ENCODE data around the gene GMDS. TPM values are rescaled to one million over a fixed set of nuclear protein-coding genes. Genes with fewer than 3 reads are reported as not detected.

GMDS gene
- total RNA-seq, 2 experiments from 2014 or later = 30.3 to 38.5 TPM

DNA sequence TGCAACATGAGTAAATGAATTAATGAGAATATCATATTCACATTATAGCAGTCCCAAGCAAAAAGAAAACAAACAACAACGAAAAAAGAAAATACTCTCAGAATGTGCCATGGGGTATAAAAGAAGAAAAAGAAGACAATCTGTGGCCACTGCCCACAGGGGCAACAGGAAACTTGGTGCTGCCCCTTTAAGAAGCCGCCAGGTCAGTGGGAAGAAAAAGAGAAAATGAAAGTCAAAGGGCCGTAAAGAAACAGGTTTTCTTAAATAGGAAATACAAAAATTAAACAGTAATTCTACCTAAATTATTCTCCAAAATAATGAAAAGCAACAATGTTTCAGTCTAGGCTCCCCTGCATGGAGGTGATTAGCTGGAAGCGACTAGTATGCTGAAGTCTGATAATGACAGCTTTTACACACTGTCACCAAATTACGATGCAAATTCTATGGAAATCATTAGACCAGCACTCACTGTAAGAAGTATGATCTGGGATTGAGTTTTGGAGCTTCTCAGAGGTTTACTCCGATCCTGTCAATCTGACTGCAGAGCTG is 23.6 kb downstream of the GMDS start:
- ChIA-PET CTCF (interaction anchor here (0.8 to 3.0 kb wide), 5 partner anchors 12 to 132 kb away, joined by 3 to 18 read pairs (median 3); no protein-coding TSS in a partner anchor), POLR2A (no interaction called here)
- ATAC-seq = peak; percentile 73
- peak overlapping the region; percentile 79 for H3K4me3 Mint-ChIP-seq
- H3K36me3 Mint-ChIP-seq (ENCODE audit: low read depth) = no peaks in the 10 kb centered on the region
- peaks cover 18% of the 10 kb centered on the region for H3K4me1 Mint-ChIP-seq (ENCODE audit: low read depth)
- H3K27ac Mint-ChIP-seq = peak overlapping the region; percentile 92
- no peaks in the 10 kb centered on the region for H3K27me3 Mint-ChIP-seq (ENCODE audit: low read depth)
- DNase-seq = peak; percentile 37
- H3K9me3 Mint-ChIP-seq (ENCODE audit: insufficient read depth) = no peaks in the 10 kb centered on the region

DNA sequence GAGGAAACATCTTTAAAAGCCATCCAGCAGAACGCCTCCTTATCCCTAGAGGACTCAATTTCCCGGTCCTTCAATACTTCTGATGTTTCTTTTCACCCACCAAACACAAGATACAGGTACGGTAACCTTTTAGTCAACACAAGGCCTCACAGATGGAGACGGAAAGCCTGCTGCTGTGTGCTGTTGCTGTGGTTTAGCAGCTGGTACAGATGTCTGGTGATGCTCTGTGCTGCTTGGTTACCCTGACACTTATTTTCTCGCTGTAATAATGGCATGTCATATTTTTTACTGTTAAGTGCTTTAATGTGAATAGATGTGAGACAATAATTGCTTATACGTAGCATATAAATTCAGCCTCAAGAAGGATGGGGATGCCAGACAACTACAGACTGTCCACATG is 25.3 kb downstream of the GMDS start:
- DNase-seq = no peak
- no peaks in the 10 kb centered on the region for H3K27me3 Mint-ChIP-seq (ENCODE audit: low read depth)
- ATAC-seq = no peak
- CTCF ChIA-PET = interaction anchor here (1.2 to 2.8 kb wide), 2 partner anchors 12 to 414 kb away, joined by 3 to 18 read pairs; no protein-coding TSS in a partner anchor
- no peak overlapping the region for H3K4me3 Mint-ChIP-seq
- peaks cover 18% of the 10 kb centered on the region for H3K4me1 Mint-ChIP-seq (ENCODE audit: low read depth)
- POLR2A ChIA-PET = no interaction called here
- H3K9me3 Mint-ChIP-seq (ENCODE audit: insufficient read depth) = no peaks in the 10 kb centered on the region
- H3K27ac Mint-ChIP-seq = no peak overlapping the region
- no peaks in the 10 kb centered on the region for H3K36me3 Mint-ChIP-seq (ENCODE audit: low read depth)

DNA sequence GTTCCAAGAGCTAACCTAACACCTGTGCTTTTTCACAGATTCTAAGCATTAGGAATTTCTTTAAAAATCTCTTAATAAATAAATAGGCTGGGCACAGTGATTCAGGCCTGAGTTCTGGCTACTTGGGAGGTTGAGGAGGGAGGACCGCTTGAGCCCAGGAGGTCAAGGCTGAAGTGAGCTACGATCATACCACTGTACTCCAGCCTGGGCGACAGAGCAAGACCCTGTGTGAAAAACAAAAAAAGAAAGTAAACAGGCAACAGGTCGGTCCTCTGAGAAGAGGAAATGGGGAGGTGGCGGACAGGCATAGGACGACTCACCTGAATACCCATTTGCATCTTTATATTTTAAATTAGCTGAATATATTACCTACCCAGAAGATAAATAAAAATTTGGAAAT is 26.5 kb downstream of the GMDS start:
- Mint-ChIP-seq H3K9me3 (ENCODE audit: insufficient read depth) (no peaks in the 10 kb centered on the region), H3K27me3 (ENCODE audit: low read depth) (peaks cover under 1% of the 10 kb centered on the region), H3K27ac (no peak overlapping the region), H3K36me3 (ENCODE audit: low read depth) (no peaks in the 10 kb centered on the region), H3K4me3 (no peak overlapping the region), H3K4me1 (ENCODE audit: low read depth) (peaks cover 18% of the 10 kb centered on the region)
- ATAC-seq = no peak
- no peak for DNase-seq
- CTCF ChIA-PET = interaction anchor here (0.8 kb wide), 1 partner anchor 9 kb away, joined by 3 read pairs; no protein-coding TSS in a partner anchor
- POLR2A ChIA-PET = interaction anchor here (0.6 kb wide), 1 partner anchor 10 kb away, joined by 4 read pairs; no protein-coding TSS in a partner anchor

DNA sequence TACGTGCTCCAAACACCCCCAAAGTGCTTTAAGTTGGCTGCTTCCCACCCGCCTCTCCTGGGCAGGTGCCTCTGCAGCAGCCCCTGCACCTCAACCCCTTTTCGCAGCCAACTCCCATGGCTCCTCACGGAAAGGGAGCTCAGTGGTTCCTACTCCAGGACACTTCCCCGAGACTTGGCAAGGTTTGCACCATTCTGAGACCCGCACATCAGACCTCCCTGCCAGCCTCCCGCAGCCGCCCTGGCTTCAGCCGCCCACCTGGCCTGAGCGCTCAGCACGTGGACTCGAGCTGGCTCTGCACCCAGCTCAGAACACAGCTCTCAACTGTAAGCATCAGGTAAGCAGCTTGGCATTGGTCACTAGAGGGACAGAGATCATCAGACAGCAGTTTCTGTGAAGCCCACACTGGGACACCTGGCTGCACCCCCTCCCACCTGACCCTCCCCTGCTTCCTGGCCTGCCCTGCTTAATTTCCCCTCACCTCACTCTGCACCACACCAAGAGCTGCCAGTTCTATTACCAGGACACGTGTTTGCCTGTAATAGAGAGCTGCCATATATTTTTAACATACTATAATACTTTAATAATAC is 28.5 kb downstream of the GMDS start:
- no peak overlapping the region for H3K4me3 Mint-ChIP-seq
- H3K9me3 Mint-ChIP-seq (ENCODE audit: insufficient read depth) = no peaks in the 10 kb centered on the region
- ATAC-seq (no peak), DNase-seq (no peak)
- ChIA-PET CTCF (interaction anchor here (0.9 to 1.5 kb wide), 3 partner anchors 8 to 534 kb away, joined by 3 to 6 read pairs (median 3); partner anchors contain the start of gene MYLK4), POLR2A (interaction anchor here (2.3 kb wide), 1 partner anchor 8 kb away, joined by 8 read pairs; no protein-coding TSS in a partner anchor)
- no peaks in the 10 kb centered on the region for H3K36me3 Mint-ChIP-seq (ENCODE audit: low read depth)
- peaks cover 1% of the 10 kb centered on the region for H3K27me3 Mint-ChIP-seq (ENCODE audit: low read depth)
- H3K27ac Mint-ChIP-seq = no peak overlapping the region
- H3K4me1 Mint-ChIP-seq (ENCODE audit: low read depth) = peaks cover 10% of the 10 kb centered on the region

DNA sequence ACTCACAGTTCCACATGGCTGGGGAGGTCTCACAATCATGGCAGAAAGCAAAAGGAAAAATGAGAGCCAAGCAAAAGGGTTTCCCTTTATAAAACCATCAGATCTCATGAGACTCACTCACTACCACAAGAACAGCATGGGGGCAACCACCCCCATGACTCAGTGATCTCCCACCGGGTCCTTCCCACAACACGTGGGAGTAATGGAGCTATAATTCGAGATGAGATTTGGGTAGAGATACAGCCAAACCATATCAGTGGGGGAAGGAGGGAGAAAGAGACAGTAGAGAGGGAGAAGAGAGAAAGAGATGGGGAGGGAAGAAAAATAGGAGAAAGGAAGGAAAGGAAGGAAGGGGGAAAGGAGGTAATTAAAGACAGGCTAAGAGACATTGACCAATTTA is 30.1 kb downstream of the GMDS start:
- H3K27me3 Mint-ChIP-seq (ENCODE audit: low read depth) = peaks cover 1% of the 10 kb centered on the region
- H3K36me3 Mint-ChIP-seq (ENCODE audit: low read depth) = no peaks in the 10 kb centered on the region
- H3K4me1 Mint-ChIP-seq (ENCODE audit: low read depth) = peaks cover 5% of the 10 kb centered on the region
- POLR2A ChIA-PET = no interaction called here
- H3K27ac Mint-ChIP-seq = no peak overlapping the region
- DNase-seq (no peak), ATAC-seq (no peak)
- no peaks in the 10 kb centered on the region for H3K9me3 Mint-ChIP-seq (ENCODE audit: insufficient read depth)
- no peak overlapping the region for H3K4me3 Mint-ChIP-seq
- CTCF ChIA-PET = no interaction called here

DNA sequence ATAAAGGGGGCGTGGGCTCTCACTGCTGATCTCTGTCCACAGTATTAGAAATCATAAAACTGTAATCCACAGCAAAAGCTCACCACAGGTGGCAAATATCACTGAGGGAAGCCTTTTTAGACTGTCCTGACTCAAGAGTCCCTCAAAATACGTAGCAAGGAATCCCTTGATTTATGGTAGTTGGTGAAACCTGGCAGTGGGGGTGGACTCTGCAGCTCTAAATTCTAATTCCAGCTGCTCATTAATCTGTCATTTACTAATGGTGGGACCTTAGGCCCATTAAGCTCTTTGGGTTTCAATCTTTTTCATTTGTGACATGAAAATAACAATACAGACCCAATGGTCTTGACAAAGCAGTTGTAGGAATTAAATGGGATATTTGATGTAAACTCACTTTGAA is 32.3 kb downstream of the GMDS start:
- no peaks in the 10 kb centered on the region for H3K9me3 Mint-ChIP-seq (ENCODE audit: insufficient read depth)
- CTCF ChIA-PET = interaction anchor here (1.1 to 1.9 kb wide), 2 partner anchors 141 to 421 kb away, joined by 4 to 6 read pairs; no protein-coding TSS in a partner anchor
- ATAC-seq (no peak), DNase-seq (no peak)
- POLR2A ChIA-PET = no interaction called here
- no peak overlapping the region for H3K4me3 Mint-ChIP-seq
- H3K36me3 Mint-ChIP-seq (ENCODE audit: low read depth) = no peaks in the 10 kb centered on the region
- H3K27ac Mint-ChIP-seq = no peak overlapping the region
- peaks cover 1% of the 10 kb centered on the region for H3K27me3 Mint-ChIP-seq (ENCODE audit: low read depth)
- H3K4me1 Mint-ChIP-seq (ENCODE audit: low read depth) = no peaks in the 10 kb centered on the region

DNA sequence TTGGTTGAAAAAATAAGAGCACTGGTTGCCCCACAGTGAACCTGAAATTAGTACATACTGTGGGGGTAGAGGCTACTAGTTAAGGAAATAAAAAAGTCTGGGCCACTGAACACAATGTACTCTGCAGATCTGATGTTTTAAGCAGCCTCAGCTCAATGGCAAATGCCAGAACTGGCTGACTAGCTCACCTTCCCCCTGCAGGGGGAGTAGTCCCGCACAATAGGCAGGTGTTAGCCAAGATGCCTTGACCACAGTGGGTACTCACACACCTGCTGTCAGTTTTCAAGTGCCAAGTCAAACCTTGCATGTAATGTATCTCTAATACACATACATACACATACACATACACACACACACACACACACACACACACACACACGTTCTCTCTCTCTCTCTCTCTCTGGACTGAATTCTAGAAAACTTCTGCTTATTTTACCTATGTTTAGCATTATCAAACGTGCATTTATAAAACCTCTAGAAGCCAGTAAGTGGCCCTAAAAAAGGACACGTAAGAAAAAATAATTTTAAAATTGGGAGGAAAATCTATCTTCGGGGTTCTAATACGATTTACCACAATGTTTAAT is 36.1 kb downstream of the GMDS start:
- Mint-ChIP-seq H3K27ac (no peak overlapping the region), H3K4me1 (ENCODE audit: low read depth) (no peaks in the 10 kb centered on the region), H3K36me3 (ENCODE audit: low read depth) (peaks cover 1% of the 10 kb centered on the region), H3K9me3 (ENCODE audit: insufficient read depth) (no peaks in the 10 kb centered on the region), H3K4me3 (no peak overlapping the region), H3K27me3 (ENCODE audit: low read depth) (peaks cover 1% of the 10 kb centered on the region)
- POLR2A ChIA-PET = interaction anchor here (0.7 to 1.4 kb wide), 2 partner anchors 9 to 143 kb away, joined by 3 to 4 read pairs; no protein-coding TSS in a partner anchor
- CTCF ChIA-PET = interaction anchor here (0.5 to 4.1 kb wide), 32 partner anchors 8 to 541 kb away, joined by 3 to 53 read pairs (median 4); no protein-coding TSS in a partner anchor
- DNase-seq (peak; percentile 58), ATAC-seq (peak; percentile 82)

DNA sequence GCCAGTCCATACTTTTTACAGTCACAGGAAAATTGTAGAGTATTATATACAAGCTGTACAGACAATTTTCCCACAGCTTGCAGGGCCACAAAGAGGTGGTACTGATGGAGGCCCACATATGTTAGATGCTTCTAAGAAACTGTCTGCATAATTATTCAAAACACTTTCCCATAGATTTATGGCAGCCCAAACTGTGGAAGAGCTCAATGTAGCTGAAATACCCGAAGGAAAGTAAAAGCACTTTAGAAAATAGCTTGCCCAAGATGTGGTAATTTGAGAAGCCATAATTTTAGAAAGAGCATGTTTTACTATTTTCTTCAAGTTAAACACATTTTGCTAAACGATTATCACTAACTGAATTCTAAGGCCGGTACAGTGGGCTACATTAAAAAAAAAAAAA is 36.9 kb downstream of the GMDS start:
- Mint-ChIP-seq H3K4me3 (no peak overlapping the region), H3K27ac (no peak overlapping the region), H3K27me3 (ENCODE audit: low read depth) (no peaks in the 10 kb centered on the region), H3K36me3 (ENCODE audit: low read depth) (peaks cover 1% of the 10 kb centered on the region), H3K9me3 (ENCODE audit: insufficient read depth) (no peaks in the 10 kb centered on the region), H3K4me1 (ENCODE audit: low read depth) (no peaks in the 10 kb centered on the region)
- POLR2A ChIA-PET = interaction anchor here (0.6 to 1.2 kb wide), 2 partner anchors 9 to 14 kb away, joined by 3 to 8 read pairs; no protein-coding TSS in a partner anchor
- CTCF ChIA-PET = interaction anchor here (0.7 to 4.1 kb wide), 14 partner anchors 9 to 1445 kb away, joined by 3 to 53 read pairs (median 4); no protein-coding TSS in a partner anchor
- DNase-seq = no peak
- ATAC-seq = no peak

DNA sequence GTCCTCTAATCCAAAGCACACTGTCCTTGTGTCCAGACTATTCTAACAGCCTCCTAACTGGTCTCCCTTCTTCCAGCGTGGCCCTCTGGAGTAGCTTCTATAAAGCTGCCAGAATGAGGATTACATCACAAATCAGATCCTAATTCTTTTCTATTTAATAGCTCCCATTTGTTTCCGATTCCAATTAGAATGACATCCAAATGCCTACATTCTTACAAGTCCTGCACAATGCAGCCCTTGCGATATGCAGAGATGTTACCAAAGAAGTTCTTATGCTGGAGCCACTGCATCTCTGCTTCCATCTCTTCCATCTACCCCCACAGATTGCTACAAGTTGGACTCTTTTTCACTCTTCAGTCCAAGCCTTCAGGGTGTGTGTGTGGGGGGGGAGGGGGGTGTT is 40.0 kb downstream of the GMDS start:
- ATAC-seq = no peak
- H3K36me3 Mint-ChIP-seq (ENCODE audit: low read depth) = peaks cover 1% of the 10 kb centered on the region
- CTCF ChIA-PET = no interaction called here
- no peaks in the 10 kb centered on the region for H3K27me3 Mint-ChIP-seq (ENCODE audit: low read depth)
- H3K9me3 Mint-ChIP-seq (ENCODE audit: insufficient read depth) = no peaks in the 10 kb centered on the region
- POLR2A ChIA-PET = no interaction called here
- H3K4me1 Mint-ChIP-seq (ENCODE audit: low read depth) = no peaks in the 10 kb centered on the region
- no peak overlapping the region for H3K4me3 Mint-ChIP-seq
- H3K27ac Mint-ChIP-seq = no peak overlapping the region
- DNase-seq = no peak

DNA sequence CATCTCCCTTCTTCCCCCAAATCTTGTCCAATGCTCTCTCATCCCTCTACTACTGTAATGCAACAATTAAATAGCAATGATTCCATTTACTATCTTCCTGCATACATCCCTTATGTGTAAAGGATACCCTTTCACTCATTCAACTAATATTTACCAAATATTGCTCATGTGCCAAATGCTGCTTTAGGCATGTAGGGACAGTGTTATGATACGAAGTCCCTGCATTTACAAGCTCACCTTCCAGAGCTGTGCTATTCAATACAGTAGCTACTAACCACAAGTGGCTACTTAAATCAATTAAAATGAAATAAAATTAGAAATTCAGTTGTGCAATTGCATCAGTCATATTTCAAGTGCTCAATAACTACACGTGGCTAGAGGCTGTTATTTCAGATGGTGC is 41.1 kb downstream of the GMDS start:
- peaks cover 1% of the 10 kb centered on the region for H3K36me3 Mint-ChIP-seq (ENCODE audit: low read depth)
- DNase-seq = no peak
- H3K9me3 Mint-ChIP-seq (ENCODE audit: insufficient read depth) = no peaks in the 10 kb centered on the region
- no peaks in the 10 kb centered on the region for H3K4me1 Mint-ChIP-seq (ENCODE audit: low read depth)
- no peak overlapping the region for H3K4me3 Mint-ChIP-seq
- H3K27me3 Mint-ChIP-seq (ENCODE audit: low read depth) = no peaks in the 10 kb centered on the region
- ATAC-seq = no peak
- CTCF ChIA-PET = no interaction called here
- no peak overlapping the region for H3K27ac Mint-ChIP-seq
- POLR2A ChIA-PET = no interaction called here

DNA sequence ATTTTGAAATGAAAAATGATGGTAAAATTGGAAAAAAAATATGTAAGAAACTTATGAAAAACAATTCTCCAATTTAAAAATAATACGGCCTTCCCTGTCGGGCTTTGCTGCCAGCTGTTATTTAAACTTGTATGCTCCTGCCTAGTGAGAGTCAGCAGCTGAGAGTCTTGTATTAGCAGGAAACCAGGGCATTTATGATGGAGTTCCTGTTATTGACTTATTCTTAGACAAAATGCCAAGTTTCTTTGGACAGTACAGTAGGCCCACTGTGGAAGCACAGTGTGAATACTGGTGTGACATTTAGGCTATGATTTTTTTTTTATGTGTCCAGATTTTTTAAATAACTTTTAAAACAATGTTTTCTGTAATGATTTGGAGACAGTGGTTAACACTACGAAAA is 42.1 kb downstream of the GMDS start:
- ChIA-PET POLR2A (no interaction called here), CTCF (interaction anchor here (0.7 kb wide), 1 partner anchor 1716 kb away, joined by 5 read pairs; no protein-coding TSS in a partner anchor)
- DNase-seq (no peak), ATAC-seq (no peak)
- H3K4me3 Mint-ChIP-seq = no peak overlapping the region
- H3K4me1 Mint-ChIP-seq (ENCODE audit: low read depth) = no peaks in the 10 kb centered on the region
- H3K36me3 Mint-ChIP-seq (ENCODE audit: low read depth) = peaks cover 1% of the 10 kb centered on the region
- H3K27ac Mint-ChIP-seq = no peak overlapping the region
- H3K27me3 Mint-ChIP-seq (ENCODE audit: low read depth) = no peaks in the 10 kb centered on the region
- H3K9me3 Mint-ChIP-seq (ENCODE audit: insufficient read depth) = no peaks in the 10 kb centered on the region

DNA sequence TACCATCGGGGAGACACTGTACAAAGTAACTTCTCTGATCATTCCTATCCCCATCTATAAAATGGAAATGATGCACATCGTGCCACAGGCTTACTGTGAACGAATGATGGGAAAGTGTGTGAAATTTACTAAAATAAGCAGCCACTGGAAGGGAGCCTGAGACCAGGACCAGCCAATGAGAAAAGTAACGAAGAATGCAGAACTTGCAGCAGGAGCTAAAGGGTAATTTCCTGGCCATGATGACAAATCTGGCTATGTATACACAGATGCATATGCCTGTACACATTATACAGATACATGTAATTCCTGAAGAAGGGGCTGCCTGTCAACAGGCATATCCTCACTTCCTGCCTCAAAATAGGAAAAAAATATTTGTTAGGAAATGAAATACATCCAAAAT is 47.4 kb downstream of the GMDS start:
- H3K27ac Mint-ChIP-seq = no peak overlapping the region
- H3K36me3 Mint-ChIP-seq (ENCODE audit: low read depth) = no peaks in the 10 kb centered on the region
- H3K4me3 Mint-ChIP-seq = no peak overlapping the region
- no peak for ATAC-seq
- ChIA-PET POLR2A (no interaction called here), CTCF (interaction anchor here (1.3 to 1.8 kb wide), 5 partner anchors 11 to 156 kb away, joined by 3 to 8 read pairs (median 3); no protein-coding TSS in a partner anchor)
- DNase-seq = no peak
- H3K27me3 Mint-ChIP-seq (ENCODE audit: low read depth) = no peaks in the 10 kb centered on the region
- H3K9me3 Mint-ChIP-seq (ENCODE audit: insufficient read depth) = no peaks in the 10 kb centered on the region
- no peaks in the 10 kb centered on the region for H3K4me1 Mint-ChIP-seq (ENCODE audit: low read depth)

All from activated CD8-positive, alpha-beta T cell treated with anti-CD3 and anti-CD28 coated beads, Interleukin-2, amount 10 ng/mL, durations not matched to agents 7 days and 5 days (primary cell).